Activated CD8-positive, alpha-beta memory T cell treated with anti-CD3 and anti-CD28 coated beads for 4 hours (primary cell): ENCODE results near the gene PLEKHA1.

Experiments
- DNase-seq, 2 donors: peaks; one replicate each; pipeline ENCODE4 v3.0.0-alpha.2; 2020; ENCODE audit warnings: low read depth in 2 of 2

PLEKHA1 gene

DNA sequence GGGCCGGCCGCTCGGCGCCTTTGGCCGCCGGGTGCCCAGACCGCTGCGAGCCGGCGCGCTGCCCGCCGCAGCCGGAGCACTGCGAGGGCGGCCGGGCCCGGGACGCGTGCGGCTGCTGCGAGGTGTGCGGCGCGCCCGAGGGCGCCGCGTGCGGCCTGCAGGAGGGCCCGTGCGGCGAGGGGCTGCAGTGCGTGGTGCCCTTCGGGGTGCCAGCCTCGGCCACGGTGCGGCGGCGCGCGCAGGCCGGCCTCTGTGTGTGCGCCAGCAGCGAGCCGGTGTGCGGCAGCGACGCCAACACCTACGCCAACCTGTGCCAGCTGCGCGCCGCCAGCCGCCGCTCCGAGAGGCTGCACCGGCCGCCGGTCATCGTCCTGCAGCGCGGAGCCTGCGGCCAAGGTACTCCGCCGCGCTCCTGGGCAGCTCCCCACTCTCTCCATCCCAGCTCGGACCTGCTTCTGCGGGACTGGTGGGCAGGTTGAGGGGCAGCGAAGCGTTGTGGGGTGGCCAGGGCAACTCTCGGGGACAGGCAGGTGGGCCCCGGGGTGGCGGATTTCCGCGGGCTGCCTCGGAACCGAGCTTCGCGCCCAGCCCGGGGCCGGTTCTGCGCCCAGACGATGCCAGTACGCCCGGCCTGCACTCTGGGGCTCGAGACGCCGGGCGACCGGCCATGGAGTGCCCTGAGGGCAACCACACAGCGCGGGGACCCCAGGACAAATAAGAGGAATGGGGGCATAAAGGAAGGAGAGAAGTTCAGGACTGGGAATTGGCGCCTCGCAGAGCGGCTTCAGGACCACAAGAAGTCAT is 87.4 kb downstream of the PLEKHA1 start:
- DNase-seq, result no peak

DNA sequence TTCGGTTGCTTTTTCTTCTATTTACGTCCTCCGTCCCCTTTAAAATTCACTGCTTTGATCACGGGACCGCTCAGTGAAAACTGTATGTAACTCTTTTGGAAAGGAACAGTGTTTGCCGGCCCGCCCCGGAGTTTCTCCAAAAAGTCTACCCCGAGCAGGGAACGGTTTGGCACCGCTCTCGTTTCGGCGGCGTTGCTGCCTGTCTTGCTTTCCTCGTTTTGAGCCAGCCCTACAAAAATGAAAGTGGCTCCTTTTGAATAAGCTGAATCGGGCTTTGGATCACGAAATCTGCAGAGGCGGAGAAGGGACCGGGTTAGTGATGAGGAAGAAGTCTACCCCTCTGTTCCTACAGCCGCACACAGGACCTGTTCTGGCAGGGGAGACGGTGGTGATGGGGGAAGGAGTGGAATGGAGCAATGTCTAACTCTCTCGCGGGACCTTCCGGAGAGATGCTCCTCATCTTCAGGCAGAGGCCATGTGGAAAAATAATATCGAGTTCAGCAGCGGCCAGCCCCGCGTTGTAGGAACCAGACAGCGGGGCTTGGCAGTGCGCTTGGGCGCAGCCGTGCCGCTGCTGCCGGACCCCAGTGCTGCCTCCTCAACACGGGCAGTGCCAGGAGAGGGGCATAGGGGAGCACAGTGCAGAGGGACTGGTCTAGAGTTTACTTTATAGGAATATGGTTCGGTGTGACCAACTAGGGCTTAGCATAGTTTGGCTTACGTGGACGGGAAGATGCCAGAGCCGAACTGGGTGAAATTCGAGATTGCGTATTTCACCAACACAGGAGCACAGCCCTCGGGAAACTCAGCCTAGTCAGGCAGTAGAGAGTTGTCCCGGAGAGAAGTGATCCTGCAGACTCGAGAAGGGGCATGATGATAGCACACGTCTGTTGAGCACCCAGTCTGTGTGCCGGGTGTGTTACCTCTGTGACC is 88.3 kb downstream of the PLEKHA1 start:
- DNase-seq, result no peak

DNA sequence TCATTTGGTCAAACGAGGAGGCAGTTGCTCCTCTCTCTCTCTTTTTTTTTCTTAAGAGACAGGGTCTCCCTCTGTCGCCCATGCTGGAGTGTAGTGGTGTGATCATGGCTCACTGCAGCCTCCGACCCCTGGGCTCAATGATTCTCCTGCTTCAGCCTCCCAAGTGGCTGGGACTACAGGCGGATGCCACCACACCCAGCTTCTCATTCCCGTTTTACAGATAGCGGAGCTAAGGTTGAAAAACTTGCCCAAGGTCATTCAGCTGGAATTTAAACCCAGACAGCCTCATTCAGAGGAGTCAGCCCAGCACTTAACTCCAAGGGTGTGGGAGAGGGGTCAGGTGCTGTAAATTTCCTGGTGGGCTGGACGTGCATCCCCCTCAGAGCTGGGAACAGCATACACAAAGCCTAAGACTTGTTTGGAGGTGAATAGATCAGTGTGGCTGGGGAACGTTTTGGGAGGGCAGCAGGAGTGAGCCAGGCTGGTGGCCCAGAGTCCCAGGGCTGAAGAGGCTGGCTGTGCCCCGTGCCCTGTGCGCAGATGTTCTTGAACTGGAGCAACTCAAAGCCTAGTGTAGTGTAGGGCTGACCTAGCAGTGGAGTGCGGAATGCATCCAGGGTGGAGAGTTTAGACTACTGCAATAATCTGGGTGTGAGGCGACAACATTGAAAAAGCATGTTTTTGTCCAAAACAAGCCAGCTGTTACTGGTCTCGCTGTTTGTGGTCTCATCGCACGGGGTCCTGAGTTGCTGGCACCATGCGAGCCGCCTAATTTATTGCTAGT is 89.2 kb downstream of the PLEKHA1 start:
- no peak for DNase-seq

DNA sequence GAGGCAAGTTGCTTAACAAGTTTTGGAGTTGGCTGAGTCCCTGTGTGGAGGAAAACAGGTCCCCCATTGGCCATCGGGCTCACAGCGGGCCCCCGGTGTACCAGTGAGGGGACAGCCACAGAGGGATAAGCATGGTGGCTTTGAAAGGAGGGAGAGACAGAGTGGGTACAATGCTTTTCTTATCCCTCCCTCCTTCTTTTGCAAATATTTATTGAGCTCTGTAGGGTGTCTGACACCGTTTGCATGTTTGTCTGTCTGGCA is 89.7 kb downstream of the PLEKHA1 start:
- no peak for DNase-seq

DNA sequence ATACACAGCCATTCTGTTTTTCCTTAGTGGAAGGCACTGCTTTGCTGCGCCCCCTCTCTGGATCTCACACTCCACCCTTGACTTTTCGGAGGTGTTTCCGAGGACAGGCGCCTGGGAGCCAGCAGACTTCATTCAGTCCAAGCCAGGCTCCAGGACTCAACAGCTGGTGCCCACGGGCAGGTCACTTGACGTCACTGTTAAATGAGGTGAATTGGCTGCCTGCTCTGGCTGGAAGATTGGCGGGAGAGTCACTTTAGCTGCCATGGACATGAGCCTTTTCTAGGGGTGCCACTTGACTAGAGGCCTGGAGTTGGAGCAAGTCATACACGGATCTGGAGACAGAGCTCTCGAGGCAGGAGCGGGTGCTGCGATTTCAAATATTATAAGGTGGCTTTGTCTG is 90.1 kb downstream of the PLEKHA1 start:
- DNase-seq, result no peak

DNA sequence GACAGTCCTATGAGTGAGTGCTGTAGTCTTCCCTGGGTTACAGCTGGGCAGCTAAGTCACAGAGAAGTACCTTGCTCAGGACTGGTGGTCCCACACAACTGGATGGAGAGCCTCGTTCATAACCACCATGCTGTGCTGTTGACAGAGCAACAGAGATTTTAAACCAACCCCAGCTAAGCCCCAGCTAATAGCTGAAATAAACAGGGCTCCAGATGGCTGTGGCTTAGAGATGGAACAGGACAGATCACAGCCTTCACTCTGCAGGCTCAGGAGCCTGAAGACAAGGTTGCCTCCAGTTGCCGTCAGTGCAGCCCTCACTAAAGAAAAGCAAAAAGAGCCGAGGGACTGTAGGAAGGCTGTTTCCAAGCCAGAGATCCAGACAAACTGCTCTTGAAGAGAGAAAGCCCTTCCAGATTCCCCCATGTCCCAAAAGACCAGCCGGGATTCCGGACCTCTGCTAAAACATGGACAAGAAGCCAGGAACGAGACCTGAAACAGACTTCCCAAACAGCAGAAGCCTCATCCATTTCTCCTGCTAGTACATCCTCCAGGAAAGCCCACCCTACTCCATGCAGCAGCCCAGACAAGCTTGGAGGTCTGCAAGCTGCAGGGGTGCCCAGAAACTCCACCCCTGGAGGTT is 91.0 kb downstream of the PLEKHA1 start:
- DNase-seq, result no peak

DNA sequence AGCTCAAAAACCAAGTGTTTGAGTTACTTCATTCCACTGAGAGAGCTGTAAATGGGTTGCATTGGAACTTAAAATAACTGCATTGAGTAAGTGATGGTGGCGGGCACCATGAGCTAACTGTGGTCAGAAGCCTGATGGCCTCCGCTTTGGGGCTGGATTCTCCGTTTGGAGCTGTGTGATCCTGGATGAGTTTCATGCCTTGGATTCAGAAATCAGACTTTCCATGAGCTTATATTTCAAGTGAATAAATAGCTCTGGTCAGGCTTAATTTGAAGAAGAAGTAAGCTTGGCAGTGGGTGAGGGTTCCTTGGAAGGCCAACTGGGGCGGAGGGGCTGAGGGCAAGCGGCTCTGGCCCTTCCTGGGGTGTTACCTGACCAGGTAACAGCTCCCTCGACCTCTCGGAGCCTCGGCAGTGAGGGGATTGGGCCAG is 92.5 kb downstream of the PLEKHA1 start:
- no peak for DNase-seq

DNA sequence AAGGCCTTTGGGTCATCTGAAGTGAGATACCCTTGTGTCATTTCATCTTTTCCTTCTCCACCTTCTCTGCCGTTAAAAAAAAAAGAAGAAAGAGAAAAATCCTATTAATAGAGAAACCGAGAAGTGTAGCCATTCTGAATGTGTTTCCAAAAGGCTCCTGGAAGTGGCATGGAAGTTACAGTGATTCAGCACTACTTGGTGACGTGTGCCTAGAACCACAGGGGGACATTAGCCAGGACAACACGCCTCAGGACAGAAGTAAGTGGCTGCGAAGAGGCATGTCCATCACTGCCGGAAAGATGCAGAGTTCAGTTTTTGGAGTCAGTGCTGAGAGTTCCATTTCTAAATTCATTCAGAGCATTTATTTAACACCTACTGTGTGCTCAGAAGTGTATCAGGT is 93.2 kb downstream of the PLEKHA1 start:
- DNase-seq, result no peak

DNA sequence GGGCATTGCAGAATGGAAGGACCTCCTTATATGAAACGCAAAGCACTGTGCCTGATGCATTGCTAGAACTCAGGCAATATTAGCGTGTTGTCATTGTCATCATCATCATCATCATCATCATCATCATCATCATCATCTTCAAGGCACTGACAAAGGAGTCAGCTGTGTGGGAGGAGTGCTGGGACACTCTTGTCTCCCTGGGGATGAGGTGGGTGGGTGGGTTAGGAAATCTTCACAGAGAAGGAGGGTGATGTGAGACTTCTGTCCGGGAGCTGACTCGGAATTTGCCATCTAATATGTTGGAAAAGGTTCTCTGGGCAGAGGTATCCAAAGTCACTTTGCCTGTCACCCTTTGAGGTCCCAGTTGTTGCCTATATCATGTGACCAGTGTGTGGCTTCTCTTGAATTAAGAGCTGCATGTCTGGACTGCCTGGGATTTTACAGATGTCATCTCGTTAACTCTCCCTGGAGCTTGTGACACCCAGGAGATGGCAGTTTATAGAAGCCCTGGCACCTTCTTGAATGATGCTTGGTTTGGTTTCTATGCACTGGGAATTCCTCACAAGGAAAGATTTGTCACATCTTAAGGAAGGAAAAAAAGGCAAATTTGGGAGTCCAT is 93.9 kb downstream of the PLEKHA1 start:
- no peak for DNase-seq

DNA sequence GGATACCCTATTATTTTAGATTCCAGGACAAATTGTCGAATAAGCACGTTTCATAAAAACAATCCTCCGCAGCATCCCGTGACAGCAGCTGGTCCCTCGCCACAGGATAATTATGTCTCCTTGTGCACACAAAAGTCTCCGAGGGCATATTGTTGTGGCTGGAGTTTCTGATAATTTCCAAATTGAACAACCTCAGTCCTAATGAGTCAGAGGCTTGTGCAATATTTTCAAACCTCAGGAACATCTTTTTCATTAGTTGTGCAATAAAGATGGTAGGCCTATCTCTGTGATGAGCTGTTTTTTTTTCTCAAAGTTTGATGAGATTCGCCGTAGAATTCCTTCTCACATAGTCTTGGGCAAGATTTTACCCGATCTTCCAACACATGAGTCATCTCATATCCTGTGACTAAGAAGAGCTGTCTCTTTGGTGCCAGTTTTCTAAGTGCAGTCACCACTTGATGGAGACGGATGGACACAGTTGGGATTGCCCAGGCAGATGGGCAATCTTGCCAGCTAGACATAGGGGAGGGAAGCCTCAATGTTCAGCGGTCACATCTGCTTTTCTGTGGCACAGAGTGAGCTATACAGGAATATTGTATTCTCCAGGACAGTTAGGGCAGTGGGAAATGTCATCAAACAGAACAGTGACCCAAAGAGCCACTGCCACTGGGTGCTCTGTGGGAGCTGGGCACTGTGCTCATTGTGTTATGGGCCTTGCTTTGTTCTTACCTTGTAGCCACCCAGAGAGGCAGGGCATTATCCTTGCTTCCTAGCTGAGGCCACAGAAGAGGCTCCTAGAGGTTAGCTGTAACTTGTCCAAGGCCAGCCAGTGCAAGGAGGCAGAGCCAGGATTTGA is 94.6 kb downstream of the PLEKHA1 start:
- DNase-seq, result no peak

DNA sequence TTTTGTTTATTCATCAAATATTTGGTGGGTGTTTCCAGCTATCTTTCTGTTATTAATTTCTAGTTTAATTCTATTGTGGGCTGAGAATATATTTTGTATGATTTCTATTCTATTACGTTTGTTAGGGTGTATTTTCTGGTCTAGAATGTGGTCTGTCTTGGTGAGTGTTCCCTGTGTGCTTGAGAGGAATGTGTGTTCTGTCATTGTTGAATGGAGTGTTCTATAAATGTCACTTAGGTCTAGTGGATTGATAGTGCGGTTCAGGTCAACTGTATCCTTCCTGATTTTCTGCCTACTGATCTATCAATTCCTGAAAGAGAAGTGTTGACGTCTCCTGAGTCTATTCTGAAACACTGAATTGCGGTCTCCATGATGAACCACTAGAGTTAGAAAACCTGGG is 95.3 kb downstream of the PLEKHA1 start:
- DNase-seq, result no peak

DNA sequence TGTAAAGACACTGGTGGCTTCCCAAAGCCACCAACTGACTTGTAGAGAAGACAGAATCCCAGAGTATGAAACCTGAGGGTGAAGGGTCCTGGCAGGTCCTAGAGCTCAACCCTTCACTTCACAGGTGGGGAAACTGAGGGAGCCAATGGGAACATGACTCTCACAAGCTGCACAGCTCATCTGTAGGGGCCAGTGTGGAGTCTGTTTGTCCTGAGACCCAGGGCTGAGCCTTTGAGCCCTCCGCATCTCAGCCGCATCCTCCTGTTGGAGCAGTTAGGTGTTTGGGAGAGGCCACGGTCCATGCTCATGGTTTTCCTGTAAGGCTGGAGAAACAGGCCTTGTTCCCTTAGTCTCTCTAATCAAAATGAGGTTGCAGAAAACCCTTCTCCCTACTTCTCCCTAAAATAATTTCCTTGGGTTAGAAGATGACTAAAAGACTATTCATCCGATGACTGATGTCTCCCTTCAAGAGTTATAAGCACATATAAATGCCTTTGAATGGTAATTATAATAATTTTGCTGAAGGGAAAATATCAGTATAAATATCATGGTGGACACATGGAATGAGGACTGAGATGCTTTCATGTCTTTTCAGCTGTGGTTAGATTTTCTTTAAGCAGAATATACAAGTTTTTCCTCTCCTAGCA is 97.1 kb downstream of the PLEKHA1 start:
- no peak for DNase-seq

DNA sequence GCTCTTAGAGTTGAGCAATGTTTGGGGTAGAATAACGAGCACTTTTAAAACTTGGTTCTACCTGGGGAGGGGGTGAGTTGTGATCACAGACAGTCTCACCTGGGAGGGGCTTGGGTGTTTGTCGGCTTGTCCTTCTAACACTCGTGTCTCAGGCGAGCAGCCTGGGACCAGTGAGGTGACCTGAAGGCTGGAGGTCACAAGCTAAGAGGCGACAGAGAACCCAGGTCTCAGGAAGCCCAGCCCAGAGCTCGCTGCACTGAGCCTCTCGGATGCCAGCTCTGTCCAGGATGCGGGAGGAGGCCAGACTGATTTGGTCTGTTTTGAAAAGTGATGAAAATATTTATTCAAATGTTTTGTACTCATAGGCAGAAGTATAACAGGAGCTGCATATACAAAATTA is 98.6 kb downstream of the PLEKHA1 start:
- DNase-seq, result no peak

DNA sequence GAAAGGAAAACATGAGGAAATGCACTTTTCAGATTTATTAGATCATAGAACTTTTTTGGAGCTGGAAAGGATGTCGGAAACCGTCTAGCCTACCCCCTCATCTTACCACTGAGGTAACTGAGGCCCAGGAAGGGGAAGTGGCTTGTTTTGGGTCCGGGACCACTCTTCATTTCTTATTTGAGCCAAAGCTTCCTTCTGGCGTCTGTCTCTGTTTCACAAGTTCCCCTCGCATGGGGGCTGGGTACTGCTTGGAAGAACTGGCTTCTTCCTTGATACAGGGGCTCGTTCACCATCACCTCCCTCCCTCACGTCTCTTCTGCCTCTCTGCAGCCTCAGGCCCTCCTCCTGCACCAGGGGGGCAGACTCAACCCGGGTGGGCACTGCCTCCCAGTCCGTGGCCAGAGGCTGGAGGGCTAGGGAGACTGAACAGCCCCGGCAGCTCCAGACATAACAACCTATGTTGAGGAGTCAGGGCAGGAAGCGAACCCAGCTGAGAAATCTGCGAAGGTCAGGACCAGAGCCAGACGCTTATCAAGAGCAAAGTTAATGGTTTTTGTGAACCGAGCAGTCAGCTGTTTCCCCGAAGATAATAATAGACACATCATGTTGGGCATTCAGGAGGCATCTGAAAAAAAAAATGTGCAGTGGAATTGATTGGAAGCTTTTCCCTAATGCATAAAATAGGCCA is 99.8 kb downstream of the PLEKHA1 start:
- no peak for DNase-seq

DNA sequence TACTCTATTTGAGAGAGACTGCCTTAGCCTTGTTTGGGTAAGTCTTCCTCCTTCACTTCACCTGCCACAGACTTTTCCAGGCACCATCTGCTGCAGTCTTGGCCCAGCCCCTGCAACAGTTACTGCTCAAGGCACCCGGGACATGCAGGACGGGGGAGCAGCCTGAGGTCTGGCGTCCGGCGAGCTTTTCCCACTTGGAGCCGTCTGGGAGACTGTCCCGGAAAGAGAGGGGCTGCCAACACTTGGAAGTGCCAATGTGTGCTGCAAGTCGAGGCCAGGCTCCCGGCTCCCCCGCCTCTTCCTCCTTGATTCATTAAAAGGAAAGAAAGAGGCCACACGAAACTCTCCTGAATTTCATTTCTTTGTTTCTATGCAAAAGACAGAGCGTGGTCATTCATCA is 100.6 kb downstream of the PLEKHA1 start:
- DNase-seq, result no peak

DNA sequence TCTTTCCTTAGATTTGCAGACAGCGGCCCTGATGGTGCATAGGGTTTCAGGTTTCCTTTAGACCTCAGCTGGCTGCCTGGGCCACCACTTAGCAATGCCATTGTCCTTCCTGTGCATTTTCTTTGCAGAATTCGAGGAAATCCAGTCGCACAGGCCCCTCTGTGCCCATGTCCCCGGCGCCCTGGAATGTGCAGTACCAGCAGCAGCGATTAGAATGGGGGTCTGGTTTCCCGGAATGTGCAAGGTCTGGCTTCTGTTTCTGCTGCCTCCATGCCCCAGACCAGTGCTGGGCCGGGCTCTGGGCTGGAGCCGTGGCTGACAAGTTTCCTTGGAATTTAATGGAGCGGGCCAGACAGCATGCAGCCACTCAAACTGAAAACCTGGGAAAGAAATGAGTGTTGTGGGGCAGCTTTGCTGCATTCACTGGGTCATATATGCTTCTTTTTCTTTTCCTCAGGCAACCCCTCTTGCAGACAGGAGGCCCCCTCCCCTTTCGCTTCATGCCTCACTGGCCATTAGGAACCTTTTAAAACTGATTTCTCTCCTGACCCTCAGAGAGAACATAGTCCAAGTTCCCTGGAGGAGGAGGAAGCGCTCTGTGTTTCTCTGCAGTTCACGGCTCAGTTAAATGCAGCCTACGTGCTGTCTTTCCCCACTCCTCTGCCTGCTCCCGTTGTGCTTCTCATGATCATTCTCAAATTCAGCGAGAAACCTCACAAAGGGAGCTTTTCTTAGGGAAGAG is 101.3 kb downstream of the PLEKHA1 start:
- no peak for DNase-seq

DNA sequence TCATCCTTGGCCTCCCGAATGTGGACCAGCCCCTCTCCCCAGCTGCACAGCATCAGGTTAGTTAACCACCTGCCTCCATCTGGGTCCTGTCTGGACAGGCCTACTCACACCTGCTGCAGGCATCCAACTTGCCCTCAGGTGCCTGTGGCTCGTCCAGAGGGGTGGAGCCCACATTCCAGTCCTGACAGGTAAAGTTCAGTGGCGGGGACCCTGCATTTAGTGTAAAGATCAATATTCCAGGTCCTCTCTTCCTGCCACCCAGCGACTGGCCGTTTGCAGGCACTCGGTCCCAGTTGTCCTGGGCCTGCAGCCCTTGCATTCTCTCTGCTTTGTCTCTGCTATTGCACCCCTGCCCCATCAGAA is 101.8 kb downstream of the PLEKHA1 start:
- DNase-seq, result no peak

DNA sequence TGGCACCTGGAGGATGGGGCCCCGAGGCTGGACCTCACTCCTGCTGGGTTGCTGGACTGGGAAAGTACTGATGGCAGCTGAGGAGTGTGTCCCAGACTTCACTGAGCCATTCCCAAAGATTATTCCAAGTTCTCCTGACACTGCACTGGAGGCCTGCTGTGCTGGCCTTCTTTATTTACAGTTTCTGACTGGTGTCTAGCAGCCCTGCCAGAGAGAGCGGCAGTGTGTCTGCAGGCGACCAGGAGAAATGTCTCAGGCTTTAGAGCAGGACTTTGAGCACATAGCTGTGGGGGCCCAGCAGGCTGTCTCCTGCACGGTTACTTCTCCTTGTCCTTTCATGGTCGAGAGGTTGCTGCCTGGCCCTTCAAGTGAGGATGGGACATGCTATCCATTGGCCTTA is 102.9 kb downstream of the PLEKHA1 start:
- no peak for DNase-seq

DNA sequence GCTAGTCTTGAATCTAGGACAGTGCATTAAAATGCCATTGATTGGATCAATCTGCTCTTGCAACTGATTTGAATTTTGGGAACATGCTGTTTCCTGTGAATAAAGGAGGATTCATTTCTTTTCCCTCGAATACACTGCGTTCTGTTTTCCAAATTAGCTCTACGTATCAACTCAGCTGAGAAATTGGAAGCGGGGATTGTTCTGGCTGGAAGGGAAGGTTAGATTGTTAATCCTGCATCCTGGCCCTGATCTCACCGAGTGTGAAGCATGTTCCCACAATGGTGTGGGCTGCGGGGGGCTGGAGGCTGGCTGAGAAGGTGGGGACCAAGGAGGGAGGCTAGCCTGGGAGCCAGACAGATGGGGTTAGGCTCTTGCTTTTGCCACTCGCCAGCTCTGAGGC is 104.5 kb downstream of the PLEKHA1 start:
- no peak for DNase-seq
